ENCODE data around the gene PDK1.

PDK1 gene

DNA sequence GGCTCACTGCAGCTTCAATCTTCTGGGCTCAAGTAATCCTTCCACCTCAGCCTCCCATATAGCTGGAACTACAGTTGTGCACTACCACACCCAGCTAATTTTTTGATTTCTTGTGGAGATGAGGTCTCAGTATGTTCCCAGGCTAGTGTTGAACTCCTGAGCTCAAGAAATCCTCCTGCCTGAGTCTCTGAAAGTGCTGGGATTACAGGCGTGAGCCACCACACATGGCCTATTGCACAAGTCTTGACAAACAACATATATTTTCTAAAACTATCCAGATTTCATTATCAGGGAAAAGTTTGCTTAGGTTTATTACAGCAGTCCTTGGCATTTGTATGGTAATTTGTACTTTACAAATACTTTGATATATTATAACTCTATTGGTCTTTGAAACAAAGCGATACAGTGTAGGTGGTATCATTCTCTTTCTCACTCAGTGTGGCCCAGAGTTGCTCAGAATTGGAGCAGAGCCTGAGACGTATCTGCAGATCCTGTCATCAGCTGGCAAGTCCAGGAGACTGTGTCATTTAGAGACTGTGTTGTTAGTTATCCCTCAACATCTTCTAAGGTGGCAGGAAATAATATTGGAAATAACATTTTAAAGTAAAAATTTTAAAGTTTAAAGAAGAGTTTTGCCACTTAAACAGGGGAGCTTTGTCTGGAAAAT is 41.4 kb downstream of the PDK1 start:
- no peak for DNase-seq

GRCh38 chr2:172599947-172600346 is 44.1 kb downstream of the PDK1 start:
- DNase-seq: no peak

DNA sequence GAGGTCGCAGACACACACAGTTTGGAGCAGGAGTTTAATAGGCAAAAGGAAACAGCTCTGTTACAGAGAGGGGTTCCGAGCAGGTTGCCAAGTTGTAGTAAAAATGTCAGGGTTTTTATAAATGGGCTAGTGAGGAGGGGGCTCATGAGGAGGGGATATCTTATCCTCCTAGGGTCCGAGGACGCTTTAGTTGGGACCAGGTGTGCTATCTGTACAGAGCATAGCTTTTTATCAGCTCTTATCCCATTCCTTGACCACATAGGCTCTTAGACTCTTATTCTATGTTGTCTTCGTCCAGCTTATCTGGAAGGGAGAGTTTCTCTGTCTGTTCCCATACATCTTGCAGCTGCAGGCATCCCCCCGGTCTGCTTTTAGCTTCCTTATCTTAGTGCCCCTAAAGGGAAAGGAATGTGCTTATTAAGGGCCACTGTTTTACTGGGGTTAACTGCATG is 44.7 kb downstream of the PDK1 start:
- no peak for DNase-seq

- peak; percentile 89 for DNase-seq
Measured at GRCh38 chr2:172606285-172606684, 50.4 kb downstream of the PDK1 start.

DNA sequence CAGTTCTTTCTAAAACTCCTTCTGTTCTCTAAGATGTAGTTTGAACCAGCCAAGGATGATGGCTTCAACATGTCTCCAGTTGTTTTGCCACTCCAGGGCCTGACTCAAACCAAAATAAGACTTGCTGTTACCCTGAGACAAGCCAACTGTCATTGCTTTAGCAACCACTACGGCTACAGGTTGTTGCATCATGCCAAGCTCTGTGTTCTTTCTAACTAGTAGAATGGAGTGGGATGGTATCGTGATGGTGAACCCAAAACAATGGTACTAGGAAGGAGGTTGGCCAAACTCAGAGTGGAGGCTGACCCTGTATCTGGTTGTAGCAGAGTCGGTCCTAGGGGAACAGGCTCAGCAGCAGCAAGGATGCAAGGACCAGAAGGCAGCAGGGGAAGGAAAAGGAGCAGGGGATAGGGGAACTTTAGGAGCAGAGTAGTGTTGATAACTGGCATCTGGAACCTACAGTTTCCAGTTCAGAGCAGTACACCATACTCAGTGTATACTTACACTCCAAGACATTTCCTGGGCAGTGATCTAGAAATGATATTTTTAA is 51.6 kb downstream of the PDK1 start:
- no peak for DNase-seq

- no peak for DNase-seq
Measured at GRCh38 chr2:172609488-172609887, 53.6 kb downstream of the PDK1 start.

DNA sequence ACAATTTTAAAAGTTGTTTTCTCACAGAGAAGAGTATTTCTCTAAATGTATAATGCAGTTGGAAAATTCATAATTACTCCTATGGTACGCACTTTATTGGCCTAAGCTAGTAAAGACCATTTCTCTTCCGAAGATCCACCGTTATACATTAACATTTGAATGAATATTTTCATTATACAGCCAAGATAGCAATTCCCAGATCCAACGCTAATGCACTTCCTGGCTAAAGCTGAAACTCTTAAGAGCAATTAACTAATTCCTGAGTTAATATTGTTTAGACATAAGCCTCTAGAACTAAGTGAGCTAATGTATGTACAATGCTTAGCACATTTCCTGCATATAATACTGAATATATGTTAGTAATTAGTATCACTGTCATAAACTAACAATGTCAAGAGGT is 56.2 kb downstream of the PDK1 start:
- DNase-seq: no peak

GRCh38 chr2:172613040-172613439 is 57.1 kb downstream of the PDK1 start:
- peak; percentile 64 for DNase-seq

DNA sequence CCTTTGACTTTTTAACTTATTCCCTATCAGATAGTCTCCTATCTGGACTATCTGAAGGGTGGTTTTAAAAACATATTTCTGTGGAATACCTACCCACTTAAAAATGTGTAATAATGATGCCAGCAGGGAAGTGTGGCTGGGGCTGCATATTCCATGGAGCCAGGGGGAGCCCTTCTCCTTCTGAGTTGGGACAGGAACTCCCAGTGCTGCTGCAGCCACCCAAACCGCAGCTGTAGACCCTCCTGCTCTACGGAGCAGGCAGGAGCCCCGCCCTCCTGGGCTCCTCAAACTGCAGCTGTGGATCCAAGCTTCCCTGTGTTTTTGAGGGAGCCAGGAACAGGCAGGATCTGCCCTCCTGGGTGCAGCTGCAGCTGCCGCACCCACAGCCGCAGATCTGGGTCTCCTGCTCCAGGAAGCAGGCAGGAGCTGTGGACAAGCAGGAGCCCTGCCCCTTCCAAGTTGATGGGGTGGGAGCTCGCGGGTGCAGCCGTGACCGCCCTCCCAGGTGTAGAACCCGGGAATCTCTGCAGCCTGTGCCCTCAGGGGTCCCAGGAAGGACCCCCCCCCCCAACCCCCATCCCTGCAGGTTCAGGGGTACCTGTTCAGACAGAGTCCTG is 57.8 kb downstream of the PDK1 start:
- DNase-seq: no peak

DNA sequence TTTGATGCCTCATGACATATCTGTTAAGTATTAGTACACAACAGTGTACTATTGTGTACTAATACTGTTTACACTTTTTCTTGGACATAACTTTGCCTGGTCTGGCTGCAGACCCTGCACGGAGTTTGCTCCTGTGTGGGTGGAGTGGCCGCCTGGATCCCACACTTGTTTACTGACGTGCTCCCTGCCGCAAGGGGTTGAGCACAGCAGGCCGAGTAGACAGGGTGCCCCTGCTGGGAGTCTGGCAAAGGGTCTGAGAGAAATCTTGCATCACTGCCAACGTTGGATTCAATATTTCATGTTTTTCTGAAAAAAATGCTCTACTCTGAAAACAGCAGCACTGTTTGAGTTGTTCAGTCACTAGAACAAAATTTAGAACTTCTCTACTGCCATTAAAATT is 59.0 kb downstream of the PDK1 start:
- no peak for DNase-seq

DNA sequence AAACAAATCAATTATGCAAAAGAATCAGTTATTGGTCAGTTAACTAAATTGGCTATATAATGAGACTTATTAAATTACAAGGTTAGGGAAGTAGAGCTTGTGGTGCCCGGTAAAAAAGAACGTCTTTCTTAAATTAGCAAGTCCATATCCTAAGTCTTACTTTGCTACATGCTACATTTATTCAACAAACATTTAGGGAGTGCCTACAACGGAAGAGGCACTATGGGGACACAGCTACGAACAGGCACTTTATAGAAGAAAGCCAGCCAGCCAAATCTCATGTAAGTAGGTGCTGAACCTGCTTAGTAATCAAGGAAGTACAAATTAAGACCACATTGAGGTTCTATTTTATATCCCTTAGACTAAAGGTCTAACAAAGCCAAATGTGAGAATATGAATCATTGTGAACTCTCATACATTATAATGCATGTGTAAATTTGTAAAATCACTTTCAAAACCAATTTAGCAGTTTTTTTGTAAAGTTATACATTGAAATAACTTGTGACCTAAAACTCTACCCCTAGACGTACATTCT is 59.9 kb downstream of the PDK1 start:
- no peak for DNase-seq

DNA sequence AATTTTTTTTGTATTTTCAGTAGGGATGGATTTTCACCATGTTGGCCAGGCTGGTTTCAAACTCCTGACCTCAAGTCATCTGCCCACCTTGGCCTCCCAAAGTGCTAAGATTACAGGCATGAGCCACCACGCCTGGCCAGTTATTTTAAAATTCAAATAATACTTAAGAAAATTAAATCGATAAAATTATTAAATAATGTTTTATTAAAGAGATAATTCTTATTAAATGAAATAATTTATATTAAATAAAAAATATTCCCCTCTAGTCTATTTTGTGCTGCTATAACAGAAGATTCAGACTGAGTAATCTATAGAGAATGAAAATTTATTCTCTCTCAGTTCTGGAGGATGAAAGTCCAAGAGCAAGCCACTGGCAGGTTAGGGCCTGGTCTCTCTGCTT is 61.2 kb downstream of the PDK1 start:
- no peak for DNase-seq

DNA sequence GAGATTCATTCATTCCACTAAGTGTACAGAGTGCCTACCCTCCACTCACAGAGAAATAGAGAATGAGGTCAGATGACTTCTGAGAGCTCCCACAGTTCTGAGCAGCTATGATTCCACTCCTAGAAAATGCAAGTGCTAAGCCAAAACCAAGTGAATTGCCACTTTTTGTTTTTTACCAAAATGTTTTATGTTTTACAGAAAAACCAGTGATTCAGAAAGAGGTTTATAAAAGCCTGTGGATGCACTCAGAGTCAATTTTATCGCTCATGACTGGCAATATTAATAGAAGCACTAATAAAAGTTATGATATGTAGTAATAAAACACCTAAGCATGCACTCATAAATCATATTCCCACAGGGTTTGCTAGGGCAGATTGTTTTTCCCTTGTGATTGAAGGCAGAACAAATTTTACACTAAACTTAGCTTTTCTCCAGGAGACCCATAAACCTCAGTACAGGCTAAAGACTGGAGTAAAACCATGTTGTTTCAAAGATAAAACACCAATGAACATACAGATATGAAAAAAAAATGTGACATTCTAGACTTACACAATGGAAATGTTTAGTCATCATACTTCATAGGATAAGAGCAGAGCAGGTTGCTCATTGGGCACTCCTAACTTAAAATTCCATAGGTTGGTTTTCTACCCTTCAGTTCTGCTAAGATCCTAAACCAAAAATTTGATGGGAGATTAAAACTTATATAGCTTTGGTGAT is 67.5 kb downstream of the PDK1 start:
- peak; percentile 66 for DNase-seq

- peak; percentile 39 for DNase-seq
Measured at GRCh38 chr2:172624996-172625395, 69.1 kb downstream of the PDK1 start.

DNA sequence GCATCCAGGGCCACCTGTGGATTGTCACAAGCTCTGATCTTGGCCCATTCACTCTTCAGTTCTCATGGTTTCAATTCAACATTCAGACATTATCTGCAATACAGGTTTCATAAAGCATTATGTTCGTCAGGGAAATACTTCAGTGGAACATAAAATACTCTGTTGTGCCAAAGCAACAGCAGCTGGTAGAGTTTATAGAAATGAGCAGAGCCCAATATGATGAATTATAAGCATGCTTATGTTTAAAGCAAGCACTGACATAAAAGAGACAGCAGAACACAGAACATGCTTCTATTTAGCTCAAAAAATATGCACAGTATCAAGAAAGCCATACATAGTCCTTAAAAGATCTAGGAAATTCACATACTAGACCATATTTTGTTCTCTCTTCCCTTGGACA is 71.3 kb downstream of the PDK1 start:
- DNase-seq: no peak

GRCh38 chr2:172628085-172628484 is 72.2 kb downstream of the PDK1 start:
- no peak for DNase-seq

- no peak for DNase-seq
Measured at GRCh38 chr2:172629586-172629985, 73.7 kb downstream of the PDK1 start.

DNA sequence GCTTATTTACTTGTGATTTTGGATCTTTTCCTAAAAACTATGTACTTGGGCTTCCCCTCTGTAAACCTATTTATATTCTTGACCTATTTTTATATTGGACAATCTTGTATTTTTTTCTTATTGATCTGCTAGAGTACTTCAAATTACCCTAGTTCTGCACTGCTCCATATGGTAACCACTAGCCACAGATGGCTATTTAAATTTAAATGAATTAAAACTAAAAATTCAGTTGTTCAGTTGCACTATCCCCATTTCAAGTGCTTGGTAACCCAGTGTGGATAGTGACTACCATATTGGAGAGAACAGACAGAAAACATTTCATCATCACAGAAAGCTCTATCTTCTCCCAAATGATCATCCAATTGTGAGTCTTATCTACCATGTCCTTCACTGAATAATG is 74.3 kb downstream of the PDK1 start:
- no peak for DNase-seq

- DNase-seq: no peak
Measured at GRCh38 chr2:172634477-172634876, 78.6 kb downstream of the PDK1 start.

GRCh38 chr2:172635548-172635947 is 79.7 kb downstream of the PDK1 start:
- no peak for DNase-seq

GRCh38 chr2:172639256-172639655 is 83.4 kb downstream of the PDK1 start:
- no peak for DNase-seq

- DNase-seq: peak; percentile 87
Measured at GRCh38 chr2:172639823-172640222, 83.9 kb downstream of the PDK1 start.

DNA sequence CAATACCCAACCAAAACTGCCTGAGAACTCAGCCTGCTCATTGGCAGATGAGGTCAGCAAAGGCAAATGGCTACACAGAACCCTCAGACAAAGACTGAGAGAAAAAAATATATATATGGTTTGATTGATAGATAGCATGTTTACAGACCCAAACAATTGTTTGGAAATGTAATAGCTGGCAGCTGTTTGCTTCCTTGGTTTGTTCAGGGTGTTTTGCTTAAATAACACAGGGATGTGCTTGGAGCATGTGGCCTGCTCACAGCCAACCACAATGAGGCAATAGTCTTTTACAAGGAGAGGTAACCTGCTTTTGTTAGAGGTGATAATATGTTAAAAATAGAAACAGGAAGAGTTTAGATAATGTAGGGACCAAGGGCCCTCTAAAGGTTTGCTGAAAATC is 84.5 kb downstream of the PDK1 start:
- no peak for DNase-seq

All from fibroblast of skin of abdomen (primary cell).